GM19099 (cell line): Measurements from ENCODE around the gene KRTAP1-1.
"Not testable (repeated sequence)": the region's sequence is repeated elsewhere in the genome, so short reads cannot be mapped to it uniquely, and the experiment has no call there.

Source experiments
- POLR2A ChIP-seq: IDR thresholded peaks from 3 replicates; pipeline ENCODE4 v1.6.1; 2011; ENCODE audit warnings: low read depth; ENCODE audit not compliant: insufficient read length; ENCODE audit errors: extremely low read depth

The KRTAP1-1 gene

DNA sequence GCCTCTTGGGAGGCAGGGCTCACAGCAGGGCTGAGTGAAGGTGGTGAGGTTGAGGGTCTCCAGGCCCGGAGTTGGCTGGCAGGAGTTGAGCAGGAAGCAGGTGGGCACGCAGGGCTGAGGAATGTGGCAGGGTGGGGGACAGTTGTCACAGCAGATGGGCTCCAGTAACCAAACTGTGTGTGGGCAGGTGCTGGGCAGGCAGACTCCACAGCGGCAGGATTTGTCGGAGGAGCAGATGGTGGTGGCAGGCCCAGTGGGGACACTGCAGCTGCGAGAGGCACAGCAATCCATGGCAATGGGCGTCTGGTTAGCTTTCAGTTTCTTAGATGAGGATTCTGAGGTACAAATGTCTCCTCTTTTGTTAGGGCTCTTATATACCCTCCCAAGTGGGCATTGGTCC, 41.7 kb downstream of the KRTAP1-1 start, which contains the start of gene KRTAP3-2:
TSS of gene KRTAP3-2 (minus strand) at position 344 of the 400 bp plus-strand sequence. CDS start at position 291, 53 bp downstream.
- TF ChIP-seq POLR2A: not testable (repeated sequence)

DNA sequence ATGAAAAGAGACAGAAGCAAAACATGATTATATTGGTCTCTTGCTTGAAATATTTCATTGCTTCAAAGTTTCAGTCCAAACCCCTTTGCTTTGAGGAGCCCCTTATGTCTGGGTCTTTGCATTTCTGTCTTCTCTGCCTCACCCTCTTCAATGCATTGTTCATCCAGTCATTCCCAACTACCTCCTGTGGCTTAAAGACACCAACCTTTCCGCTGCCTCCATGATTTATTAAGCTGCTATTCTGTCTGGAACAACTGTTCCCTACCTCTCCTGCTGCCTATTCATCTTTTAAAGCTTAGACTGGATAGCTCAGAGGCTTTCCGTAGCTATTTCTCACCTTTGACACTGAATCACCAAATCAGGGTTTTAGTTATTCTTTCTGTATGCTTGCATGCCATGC, 43.9 kb downstream of the KRTAP1-1 start:
- no peak for TF ChIP-seq POLR2A

DNA sequence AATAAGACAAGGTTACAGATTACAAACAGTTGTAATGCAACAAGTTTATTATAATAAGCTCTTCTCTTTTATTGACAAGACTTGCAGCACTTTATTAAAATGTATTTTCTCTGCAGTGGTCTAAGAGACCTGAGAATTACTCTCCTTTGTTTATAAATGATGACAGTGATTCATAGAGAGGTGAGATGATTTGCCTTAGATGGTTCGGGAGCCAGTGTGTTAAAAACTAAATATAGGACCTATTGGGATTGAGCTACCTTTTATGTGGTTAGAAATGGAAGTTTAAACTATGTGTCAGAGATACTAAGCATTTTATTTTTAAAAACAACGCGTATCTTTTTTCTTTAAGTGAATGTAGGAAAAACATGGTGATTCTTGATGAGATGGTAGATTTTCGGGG, 44.4 kb downstream of the KRTAP1-1 start:
- no peak for TF ChIP-seq POLR2A

DNA sequence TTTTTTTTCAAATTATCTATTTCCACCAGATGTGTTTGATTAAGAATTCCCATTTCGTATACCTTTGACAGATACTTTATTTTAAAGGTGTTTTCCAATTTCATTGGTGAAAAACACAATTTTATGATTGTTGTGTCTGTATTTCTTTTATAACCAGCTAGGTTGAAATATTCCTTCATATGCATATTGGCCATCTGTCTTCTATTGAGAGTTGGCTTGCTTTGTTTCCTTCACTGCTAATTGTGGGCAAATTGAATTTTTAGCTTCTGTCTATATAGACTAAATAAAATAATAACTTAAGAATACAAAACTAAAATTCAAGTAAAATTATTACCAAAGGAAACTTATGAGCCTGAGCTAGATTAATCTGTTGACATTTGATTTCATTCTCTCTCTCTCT, 46.1 kb downstream of the KRTAP1-1 start:
- TF ChIP-seq POLR2A: no peak

DNA sequence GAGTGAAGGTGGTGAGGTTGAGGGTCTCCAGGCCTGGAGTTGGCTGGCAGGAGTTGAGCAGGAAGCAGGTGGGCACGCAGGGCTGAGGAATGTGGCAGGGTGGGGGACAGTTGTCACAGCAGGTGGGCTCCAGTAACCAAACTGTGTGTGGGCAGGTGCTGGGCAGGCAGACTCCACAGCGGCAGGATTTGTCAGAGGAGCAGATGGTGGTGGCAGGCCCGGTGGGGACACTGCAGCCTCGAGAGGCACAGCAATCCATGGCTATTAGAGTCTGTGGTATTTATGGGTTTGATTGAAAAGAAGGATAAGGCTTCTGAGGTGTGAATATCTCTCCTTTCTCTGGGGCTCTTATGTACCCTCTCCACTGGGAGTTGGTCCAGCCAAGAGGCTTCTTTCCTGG, 47.4 kb downstream of the KRTAP1-1 start, which contains the start of gene KRTAP3-3:
TSS of gene KRTAP3-3 (minus strand) at position 326 of the 400 bp plus-strand sequence. CDS start at position 259, 67 bp downstream.
- TF ChIP-seq POLR2A: no peak

DNA sequence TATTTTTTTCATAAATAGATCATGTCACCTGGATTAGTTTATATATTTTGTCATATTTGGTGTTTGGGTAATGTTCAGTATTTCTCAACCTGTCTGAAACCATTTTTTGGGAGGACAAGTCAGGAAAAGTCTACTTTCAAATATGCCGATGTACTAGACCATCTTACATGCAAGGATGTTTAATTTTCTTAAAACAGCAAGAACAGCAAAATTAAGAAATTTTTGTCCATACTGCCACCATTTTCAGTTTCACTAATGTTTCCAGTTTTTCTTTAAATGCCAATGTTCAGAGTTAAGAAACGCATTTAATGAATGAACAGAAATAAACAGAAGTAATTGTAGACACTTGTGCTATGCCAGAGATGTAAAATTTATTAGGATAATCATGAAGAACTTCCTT, 48.2 kb downstream of the KRTAP1-1 start:
- no peak for TF ChIP-seq POLR2A

DNA sequence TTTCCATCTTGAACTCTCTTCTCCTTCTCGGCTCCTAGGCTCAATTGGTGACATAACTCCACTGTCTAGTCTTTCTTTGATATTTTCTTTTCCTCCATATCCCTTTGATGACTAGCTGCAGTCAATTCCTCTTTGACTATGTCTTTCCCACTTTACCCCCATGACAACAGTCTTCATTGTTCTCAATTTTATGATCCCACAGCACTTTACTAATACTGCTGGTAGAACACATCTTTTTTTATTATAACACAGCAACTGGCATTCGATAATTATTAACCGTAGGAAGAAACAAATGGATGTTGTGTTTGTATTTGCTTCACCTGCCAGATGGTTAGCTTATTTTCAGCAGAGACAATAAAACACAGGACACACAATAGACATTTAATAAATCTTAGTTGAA, 48.6 kb downstream of the KRTAP1-1 start:
- TF ChIP-seq POLR2A: no peak
